Measurements from ENCODE around the gene OSMR.

The OSMR gene

GRCh38 chr5:38925154-38925925 lies 79.5 kb downstream of the OSMR start:
- no peak overlapping the region for H3K9ac ChIP-seq (ENCODE audit: low read length in 2 of 2)
- H3K27me3 ChIP-seq (ENCODE audit: control insufficient read depth in 1 of 2, insufficient read depth in 2 of 2, low read length in 2 of 2): no peaks in the 10 kb centered on the region
- H3K9me3 ChIP-seq (ENCODE audit: control insufficient read depth in 2 of 2, low read length in 2 of 2): no peaks in the 10 kb centered on the region
- H3K36me3 ChIP-seq (ENCODE audit: control insufficient read depth in 2 of 2, insufficient read depth in 2 of 2, low read length in 2 of 2): peaks cover 6 to 15% of the 10 kb centered on the region in 2 donors
- H3K27ac ChIP-seq (ENCODE audit: low read length): no peak overlapping the region
- no peak overlapping the region for H3K4me3 ChIP-seq (ENCODE audit: low read length in 2 of 2)
- H3K4me1 ChIP-seq (ENCODE audit: control insufficient read depth, insufficient read depth, low read length): peaks cover 6% of the 10 kb centered on the region

DNA sequence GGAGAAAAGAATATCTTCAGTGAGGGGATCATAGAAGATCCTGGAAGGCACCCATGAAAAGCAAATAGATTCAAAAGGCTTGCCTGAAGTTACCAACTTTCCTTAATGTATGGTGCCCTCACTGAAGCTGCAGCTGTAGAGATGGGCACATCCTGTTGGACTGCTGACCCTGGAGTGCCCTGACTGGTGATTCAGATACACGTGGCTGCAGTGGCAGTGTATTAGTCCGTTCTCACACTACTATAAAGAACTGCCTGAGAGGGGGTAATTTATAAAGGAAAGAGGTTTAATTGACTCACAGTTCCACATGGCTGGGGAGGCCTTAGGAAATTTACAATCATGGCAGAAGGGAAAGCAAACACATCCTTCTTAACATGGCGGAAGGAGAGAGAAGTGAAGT lies 80.3 kb downstream of the OSMR start:
- H3K9ac ChIP-seq (ENCODE audit: low read length in 2 of 2): no peak overlapping the region
- no peaks in the 10 kb centered on the region for H3K27me3 ChIP-seq (ENCODE audit: control insufficient read depth in 1 of 2, insufficient read depth in 2 of 2, low read length in 2 of 2)
- no peak overlapping the region for H3K4me3 ChIP-seq (ENCODE audit: low read length in 2 of 2)
- no peak overlapping the region for H3K27ac ChIP-seq (ENCODE audit: low read length)
- no peaks in the 10 kb centered on the region for H3K9me3 ChIP-seq (ENCODE audit: control insufficient read depth in 2 of 2, low read length in 2 of 2)
- peaks cover 6% of the 10 kb centered on the region for H3K4me1 ChIP-seq (ENCODE audit: control insufficient read depth, insufficient read depth, low read length)
- H3K36me3 ChIP-seq (ENCODE audit: control insufficient read depth in 2 of 2, insufficient read depth in 2 of 2, low read length in 2 of 2): peaks cover 5 to 13% of the 10 kb centered on the region in 2 donors

GRCh38 chr5:38927470-38927869 lies 81.7 kb downstream of the OSMR start:
- peaks cover 6% of the 10 kb centered on the region for H3K4me1 ChIP-seq (ENCODE audit: control insufficient read depth, insufficient read depth, low read length)
- peaks cover 9 to 17% of the 10 kb centered on the region in 2 donors for H3K36me3 ChIP-seq (ENCODE audit: control insufficient read depth in 2 of 2, insufficient read depth in 2 of 2, low read length in 2 of 2)

GRCh38 chr5:38929838-38930237 lies 84.0 kb downstream of the OSMR start:
- Histone ChIP-seq H3K9ac (ENCODE audit: low read length in 2 of 2) (no peak overlapping the region), H3K36me3 (ENCODE audit: control insufficient read depth in 2 of 2, insufficient read depth in 2 of 2, low read length in 2 of 2) (peaks cover 22 to 25% of the 10 kb centered on the region in 2 donors)

More at GRCh38 chr5:38927470-38927869, 81.7 kb downstream of the OSMR start:
- Histone ChIP-seq H3K9ac (ENCODE audit: low read length in 2 of 2) (no peak overlapping the region), H3K27ac (ENCODE audit: low read length) (no peak overlapping the region), H3K9me3 (ENCODE audit: control insufficient read depth in 2 of 2, low read length in 2 of 2) (no peaks in the 10 kb centered on the region), H3K27me3 (ENCODE audit: control insufficient read depth in 1 of 2, insufficient read depth in 2 of 2, low read length in 2 of 2) (no peaks in the 10 kb centered on the region), H3K4me3 (ENCODE audit: low read length in 2 of 2) (no peak overlapping the region)

GRCh38 chr5:38931731-38932130 lies 85.9 kb downstream of the OSMR start:
- peaks cover 23 to 30% of the 10 kb centered on the region in 2 donors for H3K36me3 ChIP-seq (ENCODE audit: control insufficient read depth in 2 of 2, insufficient read depth in 2 of 2, low read length in 2 of 2)
- H3K9me3 ChIP-seq (ENCODE audit: control insufficient read depth in 2 of 2, low read length in 2 of 2): no peaks in the 10 kb centered on the region
- no peaks in the 10 kb centered on the region for H3K4me1 ChIP-seq (ENCODE audit: control insufficient read depth, insufficient read depth, low read length)

More at GRCh38 chr5:38929838-38930237, 84.0 kb downstream of the OSMR start:
- H3K27me3 ChIP-seq (ENCODE audit: control insufficient read depth in 1 of 2, insufficient read depth in 2 of 2, low read length in 2 of 2): no peaks in the 10 kb centered on the region
- H3K4me1 ChIP-seq (ENCODE audit: control insufficient read depth, insufficient read depth, low read length): peaks cover 2% of the 10 kb centered on the region
- H3K4me3 ChIP-seq (ENCODE audit: low read length in 2 of 2): no peak overlapping the region
- no peak overlapping the region for H3K27ac ChIP-seq (ENCODE audit: low read length)
- no peaks in the 10 kb centered on the region for H3K9me3 ChIP-seq (ENCODE audit: control insufficient read depth in 2 of 2, low read length in 2 of 2)

GRCh38 chr5:38932854-38933408 lies 87.1 kb downstream of the OSMR start:
- peaks cover 23 to 33% of the 10 kb centered on the region in 2 donors for H3K36me3 ChIP-seq (ENCODE audit: control insufficient read depth in 2 of 2, insufficient read depth in 2 of 2, low read length in 2 of 2)
- no peaks in the 10 kb centered on the region for H3K4me1 ChIP-seq (ENCODE audit: control insufficient read depth, insufficient read depth, low read length)
- no peak overlapping the region for H3K4me3 ChIP-seq (ENCODE audit: low read length in 2 of 2)
- H3K27me3 ChIP-seq (ENCODE audit: control insufficient read depth in 1 of 2, insufficient read depth in 2 of 2, low read length in 2 of 2): no peaks in the 10 kb centered on the region
- H3K9me3 ChIP-seq (ENCODE audit: control insufficient read depth in 2 of 2, low read length in 2 of 2): no peaks in the 10 kb centered on the region
- no peak overlapping the region for H3K27ac ChIP-seq (ENCODE audit: low read length)
- H3K9ac ChIP-seq (ENCODE audit: low read length in 2 of 2): no peak overlapping the region

More at GRCh38 chr5:38931731-38932130, 85.9 kb downstream of the OSMR start:
- H3K9ac ChIP-seq (ENCODE audit: low read length in 2 of 2): no peak overlapping the region
- no peak overlapping the region for H3K27ac ChIP-seq (ENCODE audit: low read length)
- H3K27me3 ChIP-seq (ENCODE audit: control insufficient read depth in 1 of 2, insufficient read depth in 2 of 2, low read length in 2 of 2): no peaks in the 10 kb centered on the region
- H3K4me3 ChIP-seq (ENCODE audit: low read length in 2 of 2): no peak overlapping the region

- no peak overlapping the region for H3K27ac ChIP-seq (ENCODE audit: low read length)
- H3K36me3 ChIP-seq (ENCODE audit: control insufficient read depth in 2 of 2, insufficient read depth in 2 of 2, low read length in 2 of 2): peaks cover 23 to 33% of the 10 kb centered on the region in 2 donors
- H3K4me3 ChIP-seq (ENCODE audit: low read length in 2 of 2): no peak overlapping the region
- H3K27me3 ChIP-seq (ENCODE audit: control insufficient read depth in 1 of 2, insufficient read depth in 2 of 2, low read length in 2 of 2): no peaks in the 10 kb centered on the region
- H3K9ac ChIP-seq (ENCODE audit: low read length in 2 of 2): no peak overlapping the region
- no peaks in the 10 kb centered on the region for H3K4me1 ChIP-seq (ENCODE audit: control insufficient read depth, insufficient read depth, low read length)
- no peaks in the 10 kb centered on the region for H3K9me3 ChIP-seq (ENCODE audit: control insufficient read depth in 2 of 2, low read length in 2 of 2)
Measured at GRCh38 chr5:38935437-38935836, 89.6 kb downstream of the OSMR start.

DNA sequence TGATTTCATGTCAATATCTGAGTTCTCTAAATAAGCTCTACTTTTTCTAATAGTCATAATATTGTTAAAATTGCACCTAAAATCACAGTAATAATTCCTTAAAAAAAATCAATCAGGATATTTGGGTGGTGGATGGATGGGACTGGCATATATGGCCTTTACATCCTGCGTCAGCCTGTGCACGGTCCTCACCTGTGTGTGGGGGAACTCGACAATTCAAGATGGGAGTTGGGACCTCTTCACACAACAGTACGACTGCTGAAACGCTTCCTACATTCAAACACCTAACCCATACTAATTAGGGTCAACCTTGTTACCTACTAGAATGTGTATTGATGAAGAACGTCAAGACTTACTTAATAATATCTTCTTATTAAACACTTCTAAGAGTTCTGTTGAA lies 90.5 kb downstream of the OSMR start:
- H3K36me3 ChIP-seq (ENCODE audit: control insufficient read depth in 2 of 2, insufficient read depth in 2 of 2, low read length in 2 of 2): peaks cover 23 to 31% of the 10 kb centered on the region in 2 donors
- H3K9ac ChIP-seq (ENCODE audit: low read length in 2 of 2): no peak overlapping the region
- H3K9me3 ChIP-seq (ENCODE audit: control insufficient read depth in 2 of 2, low read length in 2 of 2): no peaks in the 10 kb centered on the region
- H3K4me3 ChIP-seq (ENCODE audit: low read length in 2 of 2): no peak overlapping the region
- no peaks in the 10 kb centered on the region for H3K4me1 ChIP-seq (ENCODE audit: control insufficient read depth, insufficient read depth, low read length)
- H3K27ac ChIP-seq (ENCODE audit: low read length): no peak overlapping the region
- H3K27me3 ChIP-seq (ENCODE audit: control insufficient read depth in 1 of 2, insufficient read depth in 2 of 2, low read length in 2 of 2): no peaks in the 10 kb centered on the region

GRCh38 chr5:38938424-38938823 lies 92.6 kb downstream of the OSMR start:
- Histone ChIP-seq H3K27me3 (ENCODE audit: control insufficient read depth in 1 of 2, insufficient read depth in 2 of 2, low read length in 2 of 2) (no peaks in the 10 kb centered on the region), H3K4me1 (ENCODE audit: control insufficient read depth, insufficient read depth, low read length) (no peaks in the 10 kb centered on the region), H3K27ac (ENCODE audit: low read length) (no peak overlapping the region), H3K9ac (ENCODE audit: low read length in 2 of 2) (no peak overlapping the region), H3K36me3 (ENCODE audit: control insufficient read depth in 2 of 2, insufficient read depth in 2 of 2, low read length in 2 of 2) (peaks cover 12 to 27% of the 10 kb centered on the region in 2 donors), H3K4me3 (ENCODE audit: low read length in 2 of 2) (no peak overlapping the region), H3K9me3 (ENCODE audit: control insufficient read depth in 2 of 2, low read length in 2 of 2) (no peaks in the 10 kb centered on the region)

GRCh38 chr5:38938973-38939372 lies 93.2 kb downstream of the OSMR start:
- H3K4me3 ChIP-seq (ENCODE audit: low read length in 2 of 2): no peak overlapping the region
- H3K36me3 ChIP-seq (ENCODE audit: control insufficient read depth in 2 of 2, insufficient read depth in 2 of 2, low read length in 2 of 2): peaks cover 6 to 24% of the 10 kb centered on the region in 2 donors
- no peaks in the 10 kb centered on the region for H3K4me1 ChIP-seq (ENCODE audit: control insufficient read depth, insufficient read depth, low read length)
- no peak overlapping the region for H3K27ac ChIP-seq (ENCODE audit: low read length)
- H3K9me3 ChIP-seq (ENCODE audit: control insufficient read depth in 2 of 2, low read length in 2 of 2): no peaks in the 10 kb centered on the region
- no peak overlapping the region for H3K9ac ChIP-seq (ENCODE audit: low read length in 2 of 2)
- no peaks in the 10 kb centered on the region for H3K27me3 ChIP-seq (ENCODE audit: control insufficient read depth in 1 of 2, insufficient read depth in 2 of 2, low read length in 2 of 2)
